22Rv1 (cell line): ENCODE data around the gene ATXN1.

Experiments used
- H3K27ac ChIP-seq: fragments of 450-650 bp; 2 replicates; pipeline ENCODE4 v1.5.1; 2017
- CTCF ChIP-seq: fragments of 450-650 bp; IDR thresholded peaks from 2 replicates; pipeline ENCODE4 v1.5.1; 2017; ENCODE audit warnings: mild to moderate bottlenecking
- ZFX ChIP-seq: fragments of 450-650 bp; IDR thresholded peaks from 2 replicates; pipeline ENCODE4 v1.6.1; 2017; ENCODE audit warnings: antibody characterized with exemption, borderline replicate concordance

Gene ATXN1

GRCh38 chr6:16717275-16717942 is 43.9 kb downstream of the ATXN1 start:
- H3K27ac ChIP-seq, result no peak overlapping the region
- TF ChIP-seq CTCF (no peak), ZFX (no peak)

- TF ChIP-seq CTCF (no peak), ZFX (no peak)
- H3K27ac ChIP-seq, result no peak overlapping the region
Measured at GRCh38 chr6:16716321-16716858, 44.9 kb downstream of the ATXN1 start.

- TF ChIP-seq CTCF (no peak), ZFX (no peak)
Measured at GRCh38 chr6:16713597-16713996, 47.7 kb downstream of the ATXN1 start.

GRCh38 chr6:16712931-16713484 is 48.3 kb downstream of the ATXN1 start:
- peak overlapping the region; percentile 57 for H3K27ac ChIP-seq
- TF ChIP-seq ZFX (no peak), CTCF (no peak)

More at GRCh38 chr6:16713597-16713996, 47.7 kb downstream of the ATXN1 start:
- peak overlapping the region; percentile 57; the same call in 1 of the 2 replicates for H3K27ac ChIP-seq

- TF ChIP-seq ZFX (no peak), CTCF (no peak)
- peak overlapping the region; percentile 57 for H3K27ac ChIP-seq
Measured at GRCh38 chr6:16712255-16712930, 48.9 kb downstream of the ATXN1 start.

GRCh38 chr6:16711546-16712254 is 49.6 kb downstream of the ATXN1 start:
- H3K27ac ChIP-seq, result peak overlapping the region; percentile 57
- TF ChIP-seq CTCF (0 out of 2 replicates have a peak, but pooled peaks have one; percentile 6), ZFX (no peak)
